HG03139 (cell line): ENCODE measurements around the gene CCNI2.

ENCODE experiments used
- ATAC-seq: cut with Tn5 transposase; IDR thresholded peaks from one replicate; pipeline ENCODE4 v1.9.1; 2021; ENCODE audit not compliant: unreplicated experiment

Gene CCNI2

GRCh38 chr5:132764671-132765238 is 17.5 kb downstream of the CCNI2 start:
- no peak for ATAC-seq

GRCh38 chr5:132765311-132766019 is 18.2 kb downstream of the CCNI2 start:
- ATAC-seq: no peak

- no peak for ATAC-seq
Measured at GRCh38 chr5:132766020-132766805, 19.0 kb downstream of the CCNI2 start.

- ATAC-seq: no peak
Measured at GRCh38 chr5:132766806-132767055, 19.5 kb downstream of the CCNI2 start.

- no peak for ATAC-seq
Measured at GRCh38 chr5:132767150-132767549, 19.9 kb downstream of the CCNI2 start.

GRCh38 chr5:132768485-132768868 is 21.3 kb downstream of the CCNI2 start:
- no peak for ATAC-seq

GRCh38 chr5:132770476-132771159 is 23.4 kb downstream of the CCNI2 start:
- no peak for ATAC-seq

- no peak for ATAC-seq
Measured at GRCh38 chr5:132771503-132771998, 24.3 kb downstream of the CCNI2 start.

GRCh38 chr5:132772291-132773070 is 25.3 kb downstream of the CCNI2 start:
- no peak for ATAC-seq

GRCh38 chr5:132773114-132773513 is 25.9 kb downstream of the CCNI2 start:
- ATAC-seq: no peak

- ATAC-seq: no peak
Measured at GRCh38 chr5:132773601-132774355, 26.6 kb downstream of the CCNI2 start.

GRCh38 chr5:132774406-132774805 is 27.2 kb downstream of the CCNI2 start:
- no peak for ATAC-seq

GRCh38 chr5:132774896-132775295 is 27.7 kb downstream of the CCNI2 start:
- ATAC-seq: no peak

- no peak for ATAC-seq
Measured at GRCh38 chr5:132775476-132775961, 28.3 kb downstream of the CCNI2 start.

GRCh38 chr5:132776131-132776937 is 29.1 kb downstream of the CCNI2 start:
- ATAC-seq: peak; percentile 12

- no peak for ATAC-seq
Measured at GRCh38 chr5:132776938-132777208, 29.6 kb downstream of the CCNI2 start.

- peak; percentile 44 for ATAC-seq
Measured at GRCh38 chr5:132777209-132778069, 30.2 kb downstream of the CCNI2 start, which contains the start of gene SEPTIN8. Gene SEPTIN8, minus strand, starts transcription at chr5:132777239. Its CDS starts 102 bp downstream, at chr5:132777137.

GRCh38 chr5:132778129-132778528 is 30.9 kb downstream of the CCNI2 start:
- ATAC-seq: no peak
